Measurements from ENCODE around the gene ZDHHC18.

DNA sequence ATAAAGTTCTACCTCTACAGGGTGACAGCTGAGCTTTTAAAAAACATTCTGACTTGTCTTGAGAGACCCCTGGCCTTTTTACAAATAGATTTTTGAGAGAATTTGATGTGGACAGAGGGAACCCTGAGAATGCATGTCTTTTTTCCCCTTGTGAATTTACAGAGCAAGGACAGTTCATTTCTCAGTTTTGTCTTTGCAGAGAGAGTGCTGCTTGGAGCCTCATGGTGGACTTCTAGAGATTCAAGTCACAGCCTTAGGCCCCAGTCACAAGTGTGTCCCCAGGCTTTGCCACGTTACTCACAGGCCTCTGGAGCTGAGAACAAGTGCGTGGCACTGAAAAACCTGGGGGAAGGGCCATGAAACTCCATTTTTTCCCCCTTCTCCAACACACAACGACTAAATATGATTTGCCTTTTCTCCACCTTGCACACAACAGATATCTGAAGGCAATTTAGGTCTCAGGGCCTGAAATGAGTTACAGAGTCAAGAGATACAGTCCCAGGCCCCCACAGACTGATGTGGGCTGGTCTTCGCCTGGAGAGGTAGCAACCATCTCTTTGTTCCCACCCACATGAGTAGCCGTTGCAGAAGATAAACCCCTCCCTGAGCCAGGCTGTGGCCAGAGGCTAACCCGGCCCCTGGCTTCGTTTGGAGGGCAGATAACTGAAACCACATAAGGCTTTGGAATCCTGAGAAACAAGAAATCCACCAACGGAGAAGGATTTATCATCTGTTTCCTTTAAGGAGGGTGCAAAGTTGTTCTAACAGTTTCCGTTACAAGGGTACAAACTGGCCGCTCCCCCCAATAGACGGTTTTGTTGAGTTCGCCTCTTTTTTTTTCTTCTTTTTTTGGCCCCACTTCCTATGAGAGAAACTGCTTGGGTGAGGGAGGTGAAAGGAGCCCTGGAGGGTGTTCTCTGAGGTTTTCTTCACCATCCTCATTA lies 39.8 kb upstream of the ZDHHC18 start:
- TF ChIP-seq, protein P1, sequence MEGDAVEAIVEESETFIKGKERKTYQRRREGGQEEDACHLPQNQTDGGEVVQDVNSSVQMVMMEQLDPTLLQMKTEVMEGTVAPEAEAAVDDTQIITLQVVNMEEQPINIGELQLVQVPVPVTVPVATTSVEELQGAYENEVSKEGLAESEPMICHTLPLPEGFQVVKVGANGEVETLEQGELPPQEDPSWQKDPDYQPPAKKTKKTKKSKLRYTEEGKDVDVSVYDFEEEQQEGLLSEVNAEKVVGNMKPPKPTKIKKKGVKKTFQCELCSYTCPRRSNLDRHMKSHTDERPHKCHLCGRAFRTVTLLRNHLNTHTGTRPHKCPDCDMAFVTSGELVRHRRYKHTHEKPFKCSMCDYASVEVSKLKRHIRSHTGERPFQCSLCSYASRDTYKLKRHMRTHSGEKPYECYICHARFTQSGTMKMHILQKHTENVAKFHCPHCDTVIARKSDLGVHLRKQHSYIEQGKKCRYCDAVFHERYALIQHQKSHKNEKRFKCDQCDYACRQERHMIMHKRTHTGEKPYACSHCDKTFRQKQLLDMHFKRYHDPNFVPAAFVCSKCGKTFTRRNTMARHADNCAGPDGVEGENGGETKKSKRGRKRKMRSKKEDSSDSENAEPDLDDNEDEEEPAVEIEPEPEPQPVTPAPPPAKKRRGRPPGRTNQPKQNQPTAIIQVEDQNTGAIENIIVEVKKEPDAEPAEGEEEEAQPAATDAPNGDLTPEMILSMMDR (IDR thresholded peaks at IDR 0.05), result no peak
- TF ChIP-seq POLR2A (IDR thresholded peaks at IDR 0.05) (no peak), POLR2AphosphoS5 (IDR thresholded peaks at IDR 0.05) (peak in 1 of 3 donors; percentile 18)

Data from breast epithelium (tissue), 3 donors.